HG03159 (cell line): ENCODE measurements around the gene SYCN.

ENCODE experiments used
- ATAC-seq: cut with Tn5 transposase; IDR thresholded peaks from one replicate; pipeline ENCODE4 v1.9.1; 2021; ENCODE audit warnings: mild to moderate bottlenecking, moderate library complexity; ENCODE audit not compliant: unreplicated experiment

SYCN gene

DNA sequence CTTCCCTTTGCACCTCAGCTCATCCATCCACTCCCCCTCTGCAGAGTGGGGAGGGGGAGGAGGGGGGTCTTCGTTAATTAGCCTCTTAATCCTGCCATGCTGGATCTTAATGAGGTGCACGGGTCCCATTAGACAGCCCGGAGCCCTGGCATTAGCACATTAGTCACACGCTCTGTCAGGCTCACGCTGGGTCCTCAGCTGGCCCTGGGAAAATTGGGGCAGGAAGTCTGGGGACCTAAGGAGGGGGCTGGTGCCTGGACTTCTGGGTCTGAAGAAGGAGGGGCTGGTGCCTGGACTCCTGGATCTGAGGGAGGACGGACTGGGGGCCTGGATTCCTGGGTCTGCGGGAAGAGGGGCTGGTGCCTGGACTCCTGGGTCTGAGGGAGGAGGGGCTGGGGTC lies 7.7 kb downstream of the SYCN start:
- ATAC-seq: no peak

- no peak for ATAC-seq
Observed at GRCh38 chr19:39195755-39196154, 8.3 kb downstream of the SYCN start.

- no peak for ATAC-seq
Observed at GRCh38 chr19:39194832-39195542, 9.1 kb downstream of the SYCN start.

- no peak for ATAC-seq
Observed at GRCh38 chr19:39193803-39194202, 10.3 kb downstream of the SYCN start.

DNA sequence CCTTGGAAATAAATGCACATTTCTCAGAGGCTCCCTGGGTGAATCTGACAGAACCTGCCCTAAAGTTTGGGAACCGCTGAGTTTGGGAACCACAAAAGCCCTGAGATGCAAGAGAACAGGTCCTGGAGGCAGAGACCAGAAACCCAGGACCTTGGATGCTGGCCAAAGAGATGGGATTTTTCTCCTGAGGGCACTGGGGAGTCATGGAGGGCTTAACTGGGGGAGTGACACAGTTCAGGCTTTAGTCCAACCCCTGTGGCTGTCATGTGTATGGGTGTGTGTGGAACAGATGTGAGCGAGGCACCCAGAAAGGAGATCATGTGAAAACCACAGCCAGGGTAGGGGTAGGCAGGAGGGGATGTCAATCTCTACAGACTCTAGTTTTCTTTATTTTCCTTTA lies 11.2 kb downstream of the SYCN start:
- ATAC-seq: no peak

GRCh38 chr19:39190768-39191167 lies 13.3 kb downstream of the SYCN start:
- no peak for ATAC-seq

DNA sequence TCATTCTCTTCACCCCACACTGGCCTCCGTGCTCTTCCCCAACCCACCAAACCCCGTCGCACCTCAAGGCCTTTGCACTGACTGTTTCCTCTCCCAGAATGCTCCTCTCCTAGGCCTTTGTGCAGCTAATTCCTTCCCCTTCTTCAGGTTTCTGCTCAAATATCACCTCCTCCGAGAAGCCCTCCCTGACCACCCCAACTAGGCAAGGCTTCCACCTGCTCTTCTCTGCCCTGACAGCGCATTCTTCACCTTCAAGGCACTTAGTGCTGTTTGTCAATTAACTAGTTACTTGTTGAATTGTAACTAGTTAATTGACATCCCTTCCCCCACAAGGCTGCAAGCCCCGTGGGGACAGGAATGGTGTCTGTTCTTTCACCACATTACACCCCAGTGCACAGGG lies 15.1 kb downstream of the SYCN start:
- ATAC-seq: no peak

GRCh38 chr19:39187552-39187943 lies 16.5 kb downstream of the SYCN start:
- no peak for ATAC-seq

DNA sequence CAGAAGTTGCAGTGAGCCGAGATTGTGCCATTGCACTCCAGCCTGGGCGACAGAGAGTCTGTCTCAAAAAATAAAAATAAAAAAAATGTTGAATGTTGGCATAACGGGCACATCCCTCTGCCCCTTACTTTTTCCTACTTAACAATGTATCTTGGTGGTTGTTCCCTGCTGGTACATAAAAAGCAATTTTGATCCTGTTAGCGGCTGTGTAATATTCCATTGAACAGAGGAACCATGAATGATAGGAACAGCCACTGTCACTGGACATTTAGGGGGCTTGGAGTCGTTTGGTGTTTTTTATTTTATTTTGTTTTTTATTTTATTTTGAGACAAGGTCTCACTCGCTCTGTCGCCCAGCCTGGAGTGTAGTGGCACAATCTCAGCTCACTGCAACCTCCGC lies 17.7 kb downstream of the SYCN start:
- ATAC-seq: no peak

- ATAC-seq: no peak
Observed at GRCh38 chr19:39183104-39183503, 21.0 kb downstream of the SYCN start.

- ATAC-seq: no peak
Observed at GRCh38 chr19:39182174-39182505, 21.9 kb downstream of the SYCN start.

GRCh38 chr19:39181500-39182173 lies 22.4 kb downstream of the SYCN start:
- ATAC-seq: no peak

GRCh38 chr19:39180749-39181148 lies 23.3 kb downstream of the SYCN start:
- ATAC-seq: no peak

- no peak for ATAC-seq
Observed at GRCh38 chr19:39179754-39180153, 24.3 kb downstream of the SYCN start.

DNA sequence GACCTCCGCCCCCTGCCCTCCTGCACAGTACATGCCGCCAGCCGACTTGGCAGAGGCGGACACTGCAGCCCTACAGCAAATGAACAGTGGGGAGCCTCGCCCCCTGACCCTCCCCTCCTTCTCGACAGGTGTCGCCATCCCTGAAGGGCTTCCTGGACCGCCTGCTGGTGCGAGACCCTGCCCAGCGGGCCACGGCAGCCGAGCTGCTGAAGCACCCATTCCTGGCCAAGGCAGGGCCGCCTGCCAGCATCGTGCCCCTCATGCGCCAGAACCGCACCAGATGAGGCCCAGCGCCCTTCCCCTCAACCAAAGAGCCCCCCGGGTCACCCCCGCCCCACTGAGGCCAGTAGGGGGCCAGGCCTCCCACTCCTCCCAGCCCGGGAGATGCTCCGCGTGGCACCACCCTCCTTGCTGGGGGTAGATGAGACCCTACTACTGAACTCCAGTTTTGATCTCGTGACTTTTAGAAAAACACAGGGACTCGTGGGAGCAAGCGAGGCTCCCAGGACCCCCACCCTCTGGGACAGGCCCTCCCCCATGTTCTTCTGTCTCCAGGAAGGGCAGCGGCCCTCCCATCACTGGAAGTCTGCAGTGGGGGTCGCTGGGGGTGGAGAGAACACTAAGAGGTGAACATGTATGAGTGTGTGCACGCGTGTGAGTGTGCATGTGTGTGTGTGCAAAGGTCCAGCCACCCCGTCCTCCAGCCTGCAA lies 25.6 kb downstream of the SYCN start:
- no peak for ATAC-seq

DNA sequence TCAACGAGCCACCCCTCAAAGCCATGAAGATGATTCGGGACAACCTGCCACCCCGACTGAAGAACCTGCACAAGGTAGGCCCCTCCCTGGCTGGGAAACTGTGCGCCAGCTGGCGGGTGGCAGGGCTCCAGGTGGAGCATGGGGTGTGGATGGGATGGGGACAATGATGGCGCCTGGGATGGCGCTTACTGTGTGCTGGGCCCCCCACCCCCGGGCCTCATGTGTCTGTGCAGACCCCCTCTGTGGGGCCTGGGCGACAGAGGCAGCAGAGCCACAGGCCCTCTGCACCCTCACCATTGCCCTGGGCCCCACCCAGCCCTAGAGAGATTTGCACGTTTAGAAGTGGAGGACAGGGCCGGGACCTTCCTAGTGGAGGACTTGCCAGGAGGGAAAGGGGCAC lies 26.3 kb downstream of the SYCN start:
- no peak for ATAC-seq

- ATAC-seq: no peak
Observed at GRCh38 chr19:39177110-39177699, 26.9 kb downstream of the SYCN start.

DNA sequence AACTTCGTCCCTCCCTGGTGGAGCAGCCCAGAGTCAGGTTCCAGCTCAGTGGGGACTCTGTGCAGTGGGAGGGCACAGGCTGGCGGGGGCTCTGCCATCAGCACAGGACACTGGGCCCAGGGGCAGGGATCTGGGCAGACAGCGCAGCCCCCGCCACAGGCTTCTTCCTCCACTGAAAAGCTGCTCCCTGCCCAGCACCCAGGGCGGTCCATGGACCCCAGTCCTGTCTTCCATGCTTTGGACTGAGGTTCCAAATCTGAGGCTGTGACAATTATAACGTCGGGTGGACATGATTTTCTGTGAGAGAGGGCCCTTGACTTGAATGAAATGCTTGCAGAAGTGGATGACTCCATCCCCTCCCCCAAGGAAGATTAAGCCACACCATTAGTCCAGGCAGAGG lies 28.5 kb downstream of the SYCN start:
- ATAC-seq: no peak

GRCh38 chr19:39174558-39175544 lies 29.2 kb downstream of the SYCN start:
- no peak for ATAC-seq

DNA sequence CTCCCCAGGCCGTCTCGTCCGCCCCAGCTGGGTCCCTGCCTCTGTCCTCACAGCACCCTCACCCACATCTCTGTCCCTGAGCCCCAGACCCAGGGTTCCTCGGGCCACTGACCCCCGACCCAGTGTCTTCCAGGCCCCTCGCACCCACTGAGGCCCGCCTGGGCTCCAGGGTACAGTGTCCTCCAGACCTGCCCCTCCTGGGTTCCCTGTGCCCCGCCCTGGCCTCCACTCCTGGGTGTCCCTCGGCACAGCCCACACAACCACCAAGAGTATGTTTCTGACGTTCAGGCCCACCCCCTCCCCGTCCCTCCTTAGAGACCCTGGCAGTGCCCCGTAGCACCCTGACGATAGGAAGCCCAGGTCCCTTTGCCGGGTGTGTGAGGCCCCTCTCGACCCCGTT lies 29.9 kb downstream of the SYCN start:
- ATAC-seq: no peak

- ATAC-seq: no peak
Observed at GRCh38 chr19:39173502-39173991, 30.5 kb downstream of the SYCN start.
